ENCODE results near the gene NPEPPS. TPM values are rescaled to one million over a fixed set of nuclear protein-coding genes. Genes with fewer than 3 reads are reported as not detected.

The NPEPPS gene
- total RNA-seq, 2 experiments from 2014 or later: 83.8 to 92.2 TPM

GRCh38 chr17:47652570-47652969 lies 121.7 kb downstream of the NPEPPS start:
- POLR2A ChIA-PET: interaction anchor here (1.4 kb wide), 1 partner anchor 24 kb away, joined by 3 read pairs; no protein-coding TSS in a partner anchor
- Mint-ChIP-seq H3K9me3 (ENCODE audit: insufficient read depth) (no peaks in the 10 kb centered on the region), H3K36me3 (ENCODE audit: low read depth) (peaks cover 72% of the 10 kb centered on the region), H3K27ac (peak overlapping the region; percentile 64), H3K4me1 (ENCODE audit: low read depth) (peaks cover 64% of the 10 kb centered on the region), H3K27me3 (ENCODE audit: low read depth) (no peaks in the 10 kb centered on the region), H3K4me3 (peak overlapping the region; percentile 54)
- no peak for DNase-seq
- CTCF ChIA-PET: interaction anchor here (5.6 to 8.7 kb wide), 2 partner anchors 12 to 48 kb away, joined by 21 to 95 read pairs; no protein-coding TSS in a partner anchor
- ATAC-seq: no peak

- ATAC-seq (no peak), DNase-seq (no peak)
- ChIA-PET CTCF (interaction anchor here (8.7 kb wide), 1 partner anchor 11 kb away, joined by 95 read pairs; no protein-coding TSS in a partner anchor), POLR2A (no interaction called here)
- no peaks in the 10 kb centered on the region for H3K27me3 Mint-ChIP-seq (ENCODE audit: low read depth)
- peaks cover 63% of the 10 kb centered on the region for H3K4me1 Mint-ChIP-seq (ENCODE audit: low read depth)
- H3K27ac Mint-ChIP-seq: no peak overlapping the region
- H3K9me3 Mint-ChIP-seq (ENCODE audit: insufficient read depth): no peaks in the 10 kb centered on the region
- H3K36me3 Mint-ChIP-seq (ENCODE audit: low read depth): peaks cover 76% of the 10 kb centered on the region
- peak overlapping the region; percentile 25 for H3K4me3 Mint-ChIP-seq
Measured at GRCh38 chr17:47653442-47653841, 122.5 kb downstream of the NPEPPS start.

DNA sequence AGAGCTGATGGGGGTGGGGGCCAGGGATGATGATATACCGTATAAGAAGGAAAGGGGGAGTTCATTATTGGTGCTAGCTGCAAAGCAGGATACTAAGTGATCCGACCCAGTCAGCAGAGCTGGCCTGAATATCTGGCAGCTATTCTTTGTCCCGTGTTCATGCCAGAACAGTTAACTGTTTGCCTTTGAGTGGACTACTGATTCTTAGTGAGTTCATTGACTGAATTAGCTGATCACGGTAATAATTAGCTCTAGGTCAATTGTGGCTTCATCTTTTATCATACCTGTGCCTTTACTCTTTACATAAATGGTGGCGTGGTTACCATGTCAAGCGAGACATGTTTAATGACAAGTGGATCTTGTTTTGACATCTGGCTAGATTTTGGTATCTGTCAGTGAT lies 124.1 kb downstream of the NPEPPS start:
- H3K9me3 Mint-ChIP-seq (ENCODE audit: insufficient read depth): no peaks in the 10 kb centered on the region
- no peak overlapping the region for H3K27ac Mint-ChIP-seq
- ChIA-PET CTCF (interaction anchor here (1.3 to 8.7 kb wide), 2 partner anchors 9 to 20 kb away, joined by 3 to 95 read pairs; no protein-coding TSS in a partner anchor), POLR2A (interaction anchor here (0.6 to 1.3 kb wide), 2 partner anchors 9 to 25 kb away, joined by 3 to 7 read pairs; no protein-coding TSS in a partner anchor)
- peaks cover 75% of the 10 kb centered on the region for H3K36me3 Mint-ChIP-seq (ENCODE audit: low read depth)
- H3K4me3 Mint-ChIP-seq: no peak overlapping the region
- DNase-seq (no peak), ATAC-seq (no peak)
- H3K4me1 Mint-ChIP-seq (ENCODE audit: low read depth): peaks cover 69% of the 10 kb centered on the region
- no peaks in the 10 kb centered on the region for H3K27me3 Mint-ChIP-seq (ENCODE audit: low read depth)

GRCh38 chr17:47660064-47660492 lies 129.2 kb downstream of the NPEPPS start:
- DNase-seq: peak; percentile 35
- POLR2A ChIA-PET: interaction anchor here (3.1 kb wide), 1 partner anchor 10 kb away, joined by 27 read pairs; the partner anchor contains the start of gene KPNB1

DNA sequence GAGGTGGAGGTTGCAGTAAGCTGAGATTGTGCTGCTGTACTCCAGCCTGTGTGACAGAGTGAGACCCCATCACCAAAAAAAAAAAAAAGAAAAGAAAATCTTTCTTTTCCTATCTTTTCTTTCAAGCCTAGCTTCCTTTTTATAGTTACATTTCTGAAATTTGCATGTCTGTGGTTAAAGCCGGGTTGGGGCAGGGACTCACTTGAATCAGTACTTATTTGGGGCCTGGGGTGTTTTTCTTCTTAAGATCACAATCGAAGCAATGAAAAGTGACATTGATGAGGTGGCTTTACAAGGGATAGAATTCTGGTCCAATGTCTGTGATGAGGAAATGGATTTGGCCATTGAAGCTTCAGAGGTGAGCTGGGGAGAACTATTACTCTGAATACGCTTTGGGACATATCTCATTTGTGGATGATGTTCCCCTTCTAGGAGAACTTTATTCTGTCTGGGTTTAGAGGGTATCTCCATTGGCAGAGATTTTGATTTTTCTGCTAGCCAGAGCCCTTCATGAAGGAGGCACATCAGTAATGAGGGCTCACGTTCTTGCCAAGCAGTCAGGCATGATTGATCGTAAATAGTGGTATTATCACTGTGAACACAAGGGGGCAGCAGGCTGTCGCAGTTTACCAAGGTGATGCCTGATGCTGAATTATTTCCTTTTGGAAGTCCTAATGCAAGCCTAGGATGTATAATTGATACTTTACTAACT lies 133.2 kb downstream of the NPEPPS start:
- CTCF ChIA-PET: interaction anchor here (0.6 to 6.4 kb wide), 34 partner anchors 10 to 225 kb away, joined by 3 to 95 read pairs (median 4); partner anchors contain the start of genes KPNB1, OSBPL7, SCRN2 and TBX21
- Mint-ChIP-seq H3K4me1 (ENCODE audit: low read depth) (peaks cover 36% of the 10 kb centered on the region), H3K27me3 (ENCODE audit: low read depth) (no peaks in the 10 kb centered on the region), H3K36me3 (ENCODE audit: low read depth) (peaks cover 71% of the 10 kb centered on the region), H3K9me3 (ENCODE audit: insufficient read depth) (no peaks in the 10 kb centered on the region), H3K4me3 (no peak overlapping the region), H3K27ac (peak overlapping the region; percentile 39)
- peak; percentile 75 for DNase-seq
- POLR2A ChIA-PET: interaction anchor here (0.9 to 5.4 kb wide), 10 partner anchors 9 to 145 kb away, joined by 3 to 29 read pairs (median 3); partner anchors contain the start of gene KPNB1
- peak; percentile 61 for ATAC-seq

More at GRCh38 chr17:47660064-47660492, 129.2 kb downstream of the NPEPPS start:
- peak overlapping the region; percentile 69 for H3K4me3 Mint-ChIP-seq
- ATAC-seq: peak; percentile 81
- peak overlapping the region; percentile 84 for H3K27ac Mint-ChIP-seq
- no peaks in the 10 kb centered on the region for H3K9me3 Mint-ChIP-seq (ENCODE audit: insufficient read depth)
- H3K27me3 Mint-ChIP-seq (ENCODE audit: low read depth): no peaks in the 10 kb centered on the region
- peaks cover 73% of the 10 kb centered on the region for H3K36me3 Mint-ChIP-seq (ENCODE audit: low read depth)
- peaks cover 58% of the 10 kb centered on the region for H3K4me1 Mint-ChIP-seq (ENCODE audit: low read depth)
- CTCF ChIA-PET: interaction anchor here (1.0 kb wide), 1 partner anchor 41 kb away, joined by 3 read pairs; no protein-coding TSS in a partner anchor

- ChIA-PET CTCF (interaction anchor here (1.0 to 6.4 kb wide), 23 partner anchors 9 to 225 kb away, joined by 3 to 95 read pairs (median 5); partner anchors contain the start of genes KPNB1 and OSBPL7), POLR2A (interaction anchor here (1.3 to 5.4 kb wide), 5 partner anchors 10 to 28 kb away, joined by 3 to 29 read pairs (median 5); partner anchors contain the start of gene KPNB1)
- H3K27ac Mint-ChIP-seq: peak overlapping the region; percentile 39
- no peaks in the 10 kb centered on the region for H3K27me3 Mint-ChIP-seq (ENCODE audit: low read depth)
- no peak overlapping the region for H3K4me3 Mint-ChIP-seq
- H3K36me3 Mint-ChIP-seq (ENCODE audit: low read depth): peaks cover 76% of the 10 kb centered on the region
- no peaks in the 10 kb centered on the region for H3K9me3 Mint-ChIP-seq (ENCODE audit: insufficient read depth)
- DNase-seq: no peak
- no peak for ATAC-seq
- peaks cover 39% of the 10 kb centered on the region for H3K4me1 Mint-ChIP-seq (ENCODE audit: low read depth)
Measured at GRCh38 chr17:47664624-47664941, 133.7 kb downstream of the NPEPPS start.

GRCh38 chr17:47665655-47666054 lies 134.7 kb downstream of the NPEPPS start:
- Mint-ChIP-seq H3K9me3 (ENCODE audit: insufficient read depth) (no peaks in the 10 kb centered on the region), H3K27ac (no peak overlapping the region), H3K27me3 (ENCODE audit: low read depth) (no peaks in the 10 kb centered on the region), H3K4me1 (ENCODE audit: low read depth) (peaks cover 39% of the 10 kb centered on the region), H3K4me3 (no peak overlapping the region), H3K36me3 (ENCODE audit: low read depth) (peaks cover 79% of the 10 kb centered on the region)
- DNase-seq (no peak), ATAC-seq (no peak)
- CTCF ChIA-PET: interaction anchor here (1.2 to 6.4 kb wide), 13 partner anchors 8 to 156 kb away, joined by 3 to 95 read pairs (median 10); partner anchors contain the start of genes KPNB1 and OSBPL7
- POLR2A ChIA-PET: interaction anchor here (1.3 to 5.4 kb wide), 3 partner anchors 11 to 27 kb away, joined by 3 to 29 read pairs (median 5); partner anchors contain the start of gene KPNB1

GRCh38 chr17:47669081-47669480 lies 138.2 kb downstream of the NPEPPS start:
- Mint-ChIP-seq H3K4me1 (ENCODE audit: low read depth) (peaks cover 36% of the 10 kb centered on the region), H3K9me3 (ENCODE audit: insufficient read depth) (no peaks in the 10 kb centered on the region), H3K27ac (no peak overlapping the region), H3K36me3 (ENCODE audit: low read depth) (peaks cover 85% of the 10 kb centered on the region), H3K27me3 (ENCODE audit: low read depth) (no peaks in the 10 kb centered on the region), H3K4me3 (no peak overlapping the region)
- no peak for ATAC-seq
- no peak for DNase-seq
- POLR2A ChIA-PET: interaction anchor here (0.6 kb wide), 1 partner anchor 251 kb away, joined by 4 read pairs; no protein-coding TSS in a partner anchor
- CTCF ChIA-PET: interaction anchor here (0.8 to 1.0 kb wide), 2 partner anchors 19 to 121 kb away, joined by 3 read pairs; partner anchors contain the start of gene KPNB1

- Mint-ChIP-seq H3K4me3 (no peak overlapping the region), H3K27me3 (ENCODE audit: low read depth) (no peaks in the 10 kb centered on the region), H3K27ac (peak overlapping the region; percentile 70), H3K4me1 (ENCODE audit: low read depth) (peaks cover 40% of the 10 kb centered on the region), H3K36me3 (ENCODE audit: low read depth) (peaks cover 87% of the 10 kb centered on the region), H3K9me3 (ENCODE audit: insufficient read depth) (no peaks in the 10 kb centered on the region)
- DNase-seq: no peak
- ChIA-PET POLR2A (interaction anchor here (1.1 kb wide), 1 partner anchor 20 kb away, joined by 3 read pairs; no protein-coding TSS in a partner anchor), CTCF (interaction anchor here (0.8 to 1.0 kb wide), 3 partner anchors 20 to 120 kb away, joined by 3 read pairs; partner anchors contain the start of gene KPNB1)
- peak; percentile 47 for ATAC-seq
Measured at GRCh38 chr17:47670064-47670463, 139.2 kb downstream of the NPEPPS start.

All from activated CD8-positive, alpha-beta T cell treated with anti-CD3 and anti-CD28 coated beads, Interleukin-2, amount 10 ng/mL, durations not matched to agents 7 days and 5 days (primary cell).